ENCODE measurements around the gene ZNF598. TPM values are rescaled to one million over a fixed set of nuclear protein-coding genes. Genes with fewer than 3 reads are reported as not detected.

ZNF598 gene
- total RNA-seq, 2 donors from 2014 or later = 45.6 to 49.5 TPM

- peaks cover 3% of the 10 kb centered on the region for H3K36me3 Mint-ChIP-seq (ENCODE audit: low read depth)
- peak within 1 kb of the TSS; percentile 9 for H3K4me3 Mint-ChIP-seq
- Histone ChIP-seq H3K27ac (ENCODE audit: low read depth, low read length) (peak within 1 kb of the TSS; percentile 12), H3K27me3 (ENCODE audit: control insufficient read depth, insufficient read depth, low read length, poor library complexity, severe bottlenecking) (peaks cover 47% of the 10 kb centered on the region), H3K9me3 (ENCODE audit: control insufficient read depth, low read length) (no peaks in the 10 kb centered on the region), H3K36me3 (ENCODE audit: control insufficient read depth, insufficient read depth, low read length) (peaks cover 29% of the 10 kb centered on the region), H3K4me1 (ENCODE audit: control insufficient read depth, insufficient read depth, low read length) (no peaks in the 10 kb centered on the region), H3K9ac (ENCODE audit: extremely low read depth, low read length, poor library complexity, severe bottlenecking) (no peak within 1 kb of the TSS), H3K4me3 (ENCODE audit: low read length) (no peak within 1 kb of the TSS)
- no peak for DNase-seq
- H3K27ac Mint-ChIP-seq = no peak within 1 kb of the TSS
- TF ChIP-seq, protein P1, sequence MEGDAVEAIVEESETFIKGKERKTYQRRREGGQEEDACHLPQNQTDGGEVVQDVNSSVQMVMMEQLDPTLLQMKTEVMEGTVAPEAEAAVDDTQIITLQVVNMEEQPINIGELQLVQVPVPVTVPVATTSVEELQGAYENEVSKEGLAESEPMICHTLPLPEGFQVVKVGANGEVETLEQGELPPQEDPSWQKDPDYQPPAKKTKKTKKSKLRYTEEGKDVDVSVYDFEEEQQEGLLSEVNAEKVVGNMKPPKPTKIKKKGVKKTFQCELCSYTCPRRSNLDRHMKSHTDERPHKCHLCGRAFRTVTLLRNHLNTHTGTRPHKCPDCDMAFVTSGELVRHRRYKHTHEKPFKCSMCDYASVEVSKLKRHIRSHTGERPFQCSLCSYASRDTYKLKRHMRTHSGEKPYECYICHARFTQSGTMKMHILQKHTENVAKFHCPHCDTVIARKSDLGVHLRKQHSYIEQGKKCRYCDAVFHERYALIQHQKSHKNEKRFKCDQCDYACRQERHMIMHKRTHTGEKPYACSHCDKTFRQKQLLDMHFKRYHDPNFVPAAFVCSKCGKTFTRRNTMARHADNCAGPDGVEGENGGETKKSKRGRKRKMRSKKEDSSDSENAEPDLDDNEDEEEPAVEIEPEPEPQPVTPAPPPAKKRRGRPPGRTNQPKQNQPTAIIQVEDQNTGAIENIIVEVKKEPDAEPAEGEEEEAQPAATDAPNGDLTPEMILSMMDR (conservative IDR thresholded peaks at IDR 0.05) = no peak
- peaks cover 41% of the 10 kb centered on the region for H3K27me3 Mint-ChIP-seq (ENCODE audit: insufficient read depth)
- WGBS, 2 experiments (ENCODE audit: insufficient coverage in 1 of 2, insufficient read length in 1 of 2) = 60 to 71% methylated on average over 1 to 6 of the region's 6 CpGs
- H3K4me1 Mint-ChIP-seq = peaks cover 5% of the 10 kb centered on the region
- H3K9me3 Mint-ChIP-seq = no peaks in the 10 kb centered on the region
Observed at GRCh38 chr16:1981398-1981836, 28.2 kb downstream of the ZNF598 start, which contains the start of gene NOXO1. TSS of gene NOXO1 (minus strand) at chr16:1981469. CDS start at chr16:1981179, 290 bp downstream.

GRCh38 chr16:1980770-1981087 is 28.9 kb downstream of the ZNF598 start:
- Histone ChIP-seq H3K9ac (ENCODE audit: extremely low read depth, low read length, poor library complexity, severe bottlenecking) (no peak overlapping the region), H3K4me3 (ENCODE audit: low read length) (no peak overlapping the region), H3K27me3 (ENCODE audit: control insufficient read depth, insufficient read depth, low read length, poor library complexity, severe bottlenecking) (peaks cover 47% of the 10 kb centered on the region), H3K9me3 (ENCODE audit: control insufficient read depth, low read length) (no peaks in the 10 kb centered on the region), H3K27ac (ENCODE audit: low read depth, low read length) (no peak overlapping the region), H3K4me1 (ENCODE audit: control insufficient read depth, insufficient read depth, low read length) (no peaks in the 10 kb centered on the region), H3K36me3 (ENCODE audit: control insufficient read depth, insufficient read depth, low read length) (peaks cover 29% of the 10 kb centered on the region)
- peaks cover 41% of the 10 kb centered on the region for H3K27me3 Mint-ChIP-seq (ENCODE audit: insufficient read depth)
- no peaks in the 10 kb centered on the region for H3K9me3 Mint-ChIP-seq
- H3K36me3 Mint-ChIP-seq (ENCODE audit: low read depth) = peaks cover 6% of the 10 kb centered on the region
- H3K27ac Mint-ChIP-seq = no peak overlapping the region
- peaks cover 5% of the 10 kb centered on the region for H3K4me1 Mint-ChIP-seq
- 62 to 64% methylated on average over 5 to 16 of the region's 16 CpGs for WGBS, 2 experiments (ENCODE audit: insufficient coverage in 1 of 2, insufficient read length in 1 of 2)
- H3K4me3 Mint-ChIP-seq = no peak overlapping the region
- TF ChIP-seq, protein P1 (conservative IDR thresholded peaks at IDR 0.05) = no peak
- DNase-seq = no peak

- Histone ChIP-seq H3K4me1 (ENCODE audit: control insufficient read depth, insufficient read depth, low read length) (no peaks in the 10 kb centered on the region), H3K9ac (ENCODE audit: extremely low read depth, low read length, poor library complexity, severe bottlenecking) (no peak overlapping the region), H3K27me3 (ENCODE audit: control insufficient read depth, insufficient read depth, low read length, poor library complexity, severe bottlenecking) (peaks cover 47% of the 10 kb centered on the region), H3K4me3 (ENCODE audit: low read length) (no peak overlapping the region), H3K27ac (ENCODE audit: low read depth, low read length) (no peak overlapping the region), H3K36me3 (ENCODE audit: control insufficient read depth, insufficient read depth, low read length) (peaks cover 25% of the 10 kb centered on the region), H3K9me3 (ENCODE audit: control insufficient read depth, low read length) (no peaks in the 10 kb centered on the region)
- TF ChIP-seq, protein P1 (conservative IDR thresholded peaks at IDR 0.05) = no peak
- peak; percentile 72 for DNase-seq
- Mint-ChIP-seq H3K27ac (no peak overlapping the region), H3K4me1 (peaks cover 5% of the 10 kb centered on the region), H3K36me3 (ENCODE audit: low read depth) (peaks cover 8% of the 10 kb centered on the region), H3K4me3 (peak overlapping the region; percentile 9), H3K27me3 (ENCODE audit: insufficient read depth) (peaks cover 41% of the 10 kb centered on the region), H3K9me3 (no peaks in the 10 kb centered on the region)
- 13 to 24% methylated on average over 19 to 53 of the region's 53 CpGs for WGBS, 2 experiments (ENCODE audit: insufficient coverage in 1 of 2, insufficient read length in 1 of 2)
Observed at GRCh38 chr16:1980030-1980769, 29.4 kb downstream of the ZNF598 start.

All from endodermal cell (in vitro differentiated cells).